Activated T-cell treated with anti-CD3 and anti-CD28 coated beads, Interleukin-2, amount 50 U/mL, for 48 hours (primary cell): ENCODE data around the gene PRSS33.

ENCODE experiments used
- DNase-seq, 2 experiments: peaks; one replicate each; pipeline ENCODE4 v3.0.0-alpha.2; 2020

PRSS33 gene

DNA sequence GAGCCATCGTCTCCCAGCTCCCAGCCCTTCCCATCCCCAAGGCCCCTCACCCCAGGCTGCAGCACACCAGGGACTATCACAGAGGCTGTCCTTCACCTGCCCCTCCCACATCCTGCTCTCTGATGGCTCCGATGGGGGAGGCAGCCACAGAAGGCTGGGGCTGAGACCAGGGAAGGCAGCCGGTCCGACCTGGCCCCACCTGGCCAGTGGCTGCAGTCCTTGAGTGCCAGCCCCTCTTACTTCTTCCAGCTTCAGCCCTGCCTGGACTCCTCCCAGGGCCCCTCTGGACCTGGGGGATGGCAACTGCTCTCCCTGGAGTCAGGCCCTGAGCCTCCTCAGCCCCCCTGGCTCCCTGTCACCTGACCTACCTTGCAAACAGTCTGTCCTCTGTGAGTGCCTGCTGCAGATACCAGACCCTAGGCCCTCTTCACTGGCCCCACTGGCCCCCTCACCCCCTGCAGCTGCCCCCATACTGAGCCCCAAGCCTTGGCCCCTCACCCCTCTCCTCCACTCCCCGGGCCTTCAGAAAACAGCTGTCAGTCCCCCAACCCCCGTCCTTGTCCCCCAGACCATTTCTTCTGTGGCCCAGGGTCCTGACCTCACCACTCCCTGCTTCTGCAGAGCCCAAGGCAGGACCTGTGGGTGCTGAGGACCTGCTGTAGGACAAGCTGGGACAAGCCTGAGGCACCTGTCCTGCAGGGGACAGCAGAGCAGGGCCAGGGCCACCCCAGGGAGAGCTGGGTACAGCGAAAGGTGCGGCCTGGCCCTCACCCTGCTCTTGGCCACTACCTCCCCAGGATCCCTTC, 47.5 kb downstream of the PRSS33 start:
- no peak for DNase-seq

DNA sequence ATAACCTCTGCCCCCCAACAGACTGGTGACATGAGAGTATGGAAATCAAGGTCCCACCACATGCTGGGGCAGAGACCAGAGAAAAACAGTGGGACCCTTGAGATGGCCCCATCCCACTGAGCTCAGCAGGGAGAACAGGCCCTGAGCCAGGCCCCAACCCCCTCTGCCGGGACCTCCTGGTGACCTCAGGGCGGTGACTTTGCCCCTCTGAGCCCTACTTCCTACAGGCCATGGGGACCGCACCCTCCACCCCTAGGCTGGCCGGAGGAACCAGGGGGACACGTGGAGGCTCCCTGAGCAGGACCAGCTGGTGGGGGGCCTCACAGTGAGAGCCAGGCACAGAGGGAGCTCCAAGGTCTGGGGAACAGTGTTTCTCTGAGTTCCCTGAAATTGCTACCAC, 48.7 kb downstream of the PRSS33 start:
- no peak for DNase-seq

DNA sequence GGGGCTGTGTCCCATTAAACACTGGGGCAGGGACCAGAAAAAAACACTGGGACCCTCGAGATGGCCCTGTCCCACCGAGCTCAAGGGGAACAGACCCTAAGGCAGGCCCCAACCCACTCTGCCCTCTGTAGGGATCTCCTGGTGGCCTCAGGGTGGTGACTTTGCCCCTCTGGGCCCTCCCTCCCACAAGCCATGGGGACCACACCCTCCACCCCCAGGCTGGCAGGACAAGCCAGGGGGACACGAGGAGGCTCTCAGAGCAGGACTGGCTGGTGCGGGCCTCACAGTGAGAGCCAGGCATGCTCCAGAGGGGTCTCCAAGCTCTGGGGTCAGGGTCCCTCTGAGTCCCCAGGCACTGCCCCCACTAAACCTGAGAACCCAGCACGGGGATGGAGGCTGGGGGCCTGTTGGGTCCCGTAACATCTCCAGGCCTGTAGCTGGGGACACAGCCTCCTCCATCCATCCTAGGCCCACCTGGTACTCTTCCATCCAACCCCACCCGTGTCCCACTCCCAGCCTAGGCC, 49.4 kb downstream of the PRSS33 start:
- DNase-seq, result no peak

DNA sequence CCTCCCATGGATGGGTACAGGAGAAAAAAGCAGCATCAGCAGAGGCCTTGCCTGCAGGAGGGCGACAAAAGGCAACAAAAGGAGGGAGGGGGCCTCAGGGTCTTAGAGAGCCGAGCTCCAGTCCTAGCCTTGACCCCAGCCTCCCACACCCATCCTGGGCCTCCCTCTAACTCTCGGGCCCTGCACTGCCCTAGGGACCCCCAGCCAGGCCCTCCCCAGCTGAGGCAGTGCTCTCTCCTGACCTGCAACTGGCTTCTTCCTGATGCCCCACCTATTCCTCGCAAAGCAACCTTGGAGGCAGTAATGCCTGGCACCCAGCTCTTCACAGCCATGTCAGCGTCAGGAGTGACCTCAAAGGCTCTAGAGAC, 50.1 kb downstream of the PRSS33 start:
- DNase-seq, result no peak

DNA sequence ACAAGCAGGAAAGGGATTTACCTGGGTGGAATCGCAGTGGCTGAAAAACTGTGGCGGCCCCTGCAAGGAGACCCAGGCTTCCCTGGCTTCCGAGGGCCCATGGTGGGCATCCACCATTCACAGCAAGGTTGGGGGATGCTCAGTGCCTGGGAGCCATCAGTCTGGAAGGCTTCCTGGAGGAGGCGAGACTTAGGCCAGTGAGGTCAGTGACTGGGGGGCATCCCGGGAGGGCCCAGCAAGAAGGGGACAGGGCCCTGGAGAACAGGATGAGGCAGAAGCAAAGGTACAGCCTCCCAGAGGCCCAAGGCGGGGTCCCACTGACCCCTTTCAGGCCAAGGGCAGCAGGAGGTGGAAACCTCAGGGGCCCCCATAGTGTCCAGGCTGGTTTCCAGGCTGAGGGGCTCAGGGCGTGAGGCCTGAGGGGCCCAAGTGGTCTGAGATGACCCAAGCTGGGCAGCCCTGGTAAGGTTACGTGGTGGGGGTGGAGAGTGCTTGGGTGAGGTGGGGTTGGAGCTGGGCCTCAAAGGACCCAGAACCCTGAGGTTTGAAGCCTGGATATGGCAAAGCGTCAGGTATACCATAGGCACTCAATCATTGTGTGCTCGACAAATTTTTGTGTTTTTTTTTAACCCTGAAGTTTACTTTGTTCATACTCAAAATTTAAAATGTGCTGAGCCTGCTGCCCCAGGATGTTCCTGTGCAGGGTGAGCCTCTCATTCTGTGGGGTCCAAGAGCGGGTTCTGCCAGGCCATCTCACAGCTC, 50.7 kb downstream of the PRSS33 start:
- DNase-seq, result no peak

DNA sequence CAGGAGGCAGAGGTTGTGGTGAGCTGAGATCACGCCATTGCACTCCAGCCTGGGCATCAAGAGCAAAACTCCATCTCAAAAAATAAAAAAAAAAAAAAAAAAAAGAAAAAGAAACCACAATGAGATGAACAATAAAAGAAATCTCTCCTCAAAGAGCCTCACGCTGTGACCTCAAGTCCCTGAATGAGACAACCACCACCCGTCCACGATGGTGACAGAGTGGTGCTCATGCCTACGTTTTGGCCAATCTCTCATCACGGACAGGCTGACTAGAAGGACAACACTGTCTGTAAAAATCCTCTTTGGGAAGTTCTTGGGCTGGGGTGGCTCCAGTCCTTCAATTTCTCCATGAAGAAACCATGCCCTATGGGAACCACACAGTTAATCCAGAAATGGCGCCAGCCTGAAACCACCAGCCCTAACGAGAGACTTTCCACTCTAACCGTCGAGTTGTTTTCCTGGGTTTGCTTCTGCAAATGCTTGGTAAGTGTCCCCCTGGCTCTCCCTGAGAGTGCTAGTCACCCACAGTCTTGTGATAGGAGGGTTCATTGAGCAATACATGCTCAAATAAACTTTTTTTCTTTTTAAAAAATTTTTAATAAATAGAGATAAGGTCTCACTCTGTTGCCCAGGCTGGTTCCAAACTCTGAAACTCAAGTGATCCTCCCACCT, 52.4 kb downstream of the PRSS33 start:
- no peak for DNase-seq
